ENCODE data around the gene TENM4.

DNA sequence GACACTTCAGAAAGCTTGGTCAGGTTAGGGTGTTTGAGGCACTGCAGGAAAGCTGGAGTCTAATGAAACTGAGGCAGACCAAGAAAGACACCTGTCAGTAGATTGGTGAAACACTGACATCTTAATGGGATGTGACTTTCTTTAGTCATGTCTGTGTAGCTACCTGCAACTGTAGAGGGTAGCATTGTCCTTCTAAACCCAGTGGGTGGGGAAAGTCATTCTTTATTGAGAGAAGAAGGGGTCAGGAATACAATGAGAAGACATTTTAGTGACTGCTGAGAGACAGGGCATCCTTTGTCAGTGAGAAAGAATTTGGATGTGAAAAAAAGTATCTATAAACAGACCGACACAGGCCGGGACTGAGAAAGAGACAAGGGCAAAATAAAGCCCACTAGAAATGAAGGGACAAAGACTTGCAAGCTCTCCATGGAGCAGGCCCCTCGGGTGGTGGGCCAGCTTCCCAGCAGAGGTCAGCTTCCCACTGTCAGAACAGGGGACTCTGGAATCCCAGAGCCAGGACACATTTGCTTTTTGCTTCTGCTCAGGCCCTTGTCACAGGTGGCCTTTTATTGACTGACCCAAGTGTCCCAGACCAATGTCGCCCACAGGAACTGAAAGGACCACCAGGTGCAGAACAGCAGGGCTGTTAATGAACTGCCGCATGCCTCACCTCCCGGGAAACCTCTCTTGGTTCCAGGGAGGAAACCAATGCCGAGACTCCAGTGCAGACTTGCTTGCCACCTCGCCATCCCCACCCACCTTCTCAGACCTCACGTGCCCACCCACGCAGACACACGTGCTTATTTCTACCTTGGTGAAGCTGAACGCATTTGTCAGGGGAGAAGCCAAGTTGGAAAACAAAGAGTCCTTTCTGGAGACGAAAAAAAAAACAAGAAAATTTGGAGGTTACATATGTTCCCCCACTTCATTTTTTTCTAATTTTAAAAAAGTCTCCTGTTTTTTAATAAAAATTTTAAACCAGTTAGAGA lies 212.8 kb downstream of the TENM4 start:
- no peak for TF ChIP-seq POLR2AphosphoS5 (IDR thresholded peaks at IDR 0.05; ENCODE audit: borderline replicate concordance, low read depth, low read length)
- TF ChIP-seq EZH2 (IDR thresholded peaks at IDR 0.05) = no peak
- TF ChIP-seq FOXP2 (optimal IDR thresholded peaks at IDR 0.05; ENCODE audit: control extremely low read depth, extremely low read length, insufficient read depth) = no peak
